H1 (cell line): ENCODE data around the gene TLL2. TPM values are rescaled to one million over a fixed set of nuclear protein-coding genes. Genes with fewer than 3 reads are reported as not detected.

Experiments
- CTCF ChIA-PET: fragments of 300-600 bp; sonication (Branson Sonifier 250); formaldehyde crosslinking; loops from one replicate; lab custom pipeline; 2021; ENCODE audit not compliant: partially characterized antibody; lab: Charles Lee
- POLR2A ChIA-PET: fragments of 300-600 bp; sonication (Branson Sonifier 250); formaldehyde crosslinking; loops from one replicate; lab custom pipeline; 2021; ENCODE audit warnings: inconsistent platforms; ENCODE audit not compliant: partially characterized antibody; lab: Charles Lee
- DNase-seq, 2 experiments: peaks; one replicate each; pipeline versions ENCODE4 v3.0.0 to v3.0.0-alpha.2; 2010 to 2022; ENCODE audit warnings: low spot score in 2 of 2, low read depth in 1 of 2, mixed read lengths in 1 of 2
- FAIRE-seq: peaks from 2 replicates; lab custom pipeline; 2011; peaks lifted over from hg19 to GRCh38; lab: Jason Lieb, UNC
- H2AFZ ChIP-seq: 2 replicates; pipeline ENCODE4 v1.8.1; 2012; ENCODE audit warnings: low read length, inconsistent platforms
- H2AK5ac ChIP-seq: 2 replicates; pipeline ENCODE4 v1.6.1; 2013; ENCODE audit warnings: low read depth, low read length
- H2BK120ac ChIP-seq: replicated peaks from 2 replicates; pipeline ENCODE3; 2013; ENCODE audit warnings: low read depth, low read length, inconsistent platforms
- H2BK12ac ChIP-seq: 2 replicates; pipeline ENCODE4 v1.6.1; 2013; ENCODE audit warnings: low read depth, low read length
- H2BK15ac ChIP-seq: 2 replicates; pipeline ENCODE4 v1.6.1; 2013; ENCODE audit warnings: low read length
- H2BK20ac ChIP-seq: 2 replicates; pipeline ENCODE4 v1.6.1; 2013; ENCODE audit warnings: low read length
- H2BK5ac ChIP-seq: 2 replicates; pipeline ENCODE4 v1.6.1; 2013; ENCODE audit warnings: low read depth, low read length
- H3K14ac ChIP-seq: 2 replicates; pipeline ENCODE4 v1.6.1; 2013; ENCODE audit warnings: inconsistent platforms; ENCODE audit not compliant: insufficient read length
- H3K18ac ChIP-seq: 2 replicates; pipeline ENCODE4 v1.6.1; 2013; ENCODE audit warnings: low read length; ENCODE audit errors: extremely low read depth
- H3K23ac ChIP-seq: 2 replicates; pipeline ENCODE4 v1.6.1; 2013; ENCODE audit warnings: inconsistent platforms; ENCODE audit not compliant: insufficient read length
- H3K23me2 ChIP-seq: 2 replicates; pipeline ENCODE4 v1.6.1; 2013; ENCODE audit warnings: low read depth, low read length
- H3K27ac ChIP-seq: 2 replicates; pipeline ENCODE4 v1.6.1; 2011; ENCODE audit warnings: low read depth, low read length, inconsistent platforms
- H3K27me3 ChIP-seq, 4 experiments: replicated peaks in 1 of 4; 1 replicate in 1 of 4; 2 replicates in 3 of 4; pipeline versions ENCODE4 v1.6.1 to v1.8.1; 2011 to 2013; ENCODE audit warnings: low read length in 3 of 4, mild to moderate bottlenecking in 3 of 4, inconsistent platforms in 2 of 4, mixed read lengths in 2 of 4, moderate library complexity in 1 of 4; ENCODE audit not compliant: control insufficient read depth in 3 of 4, insufficient read depth in 3 of 4; ENCODE audit errors: extremely low read depth in 1 of 4
- H3K36me3 ChIP-seq, 4 experiments: 2 replicates each; pipeline versions ENCODE4 v1.6.1 to v1.8.1; 2011 to 2013; ENCODE audit warnings: mild to moderate bottlenecking in 4 of 4, low read length in 3 of 4, moderate library complexity in 2 of 4, control low read depth in 1 of 4, inconsistent platforms in 1 of 4; ENCODE audit not compliant: insufficient read depth in 4 of 4, control insufficient read depth in 2 of 4
- H3K4ac ChIP-seq: replicated peaks from 2 replicates; pipeline ENCODE3; 2013; ENCODE audit warnings: low read length, low read depth, mixed read lengths, inconsistent platforms; ENCODE audit not compliant: insufficient read length
- H3K4me1 ChIP-seq, 4 experiments: replicated peaks in 1 of 4; 1 replicate in 1 of 4; 2 replicates in 3 of 4; pipeline versions ENCODE4 v1.6.1 to v1.8.1; 2011 to 2013; ENCODE audit warnings: low read length in 3 of 4, inconsistent platforms in 2 of 4, mixed read lengths in 1 of 4; ENCODE audit not compliant: insufficient read depth in 4 of 4, control insufficient read depth in 3 of 4
- H3K4me2 ChIP-seq, 2 experiments: 2 replicates each; pipeline versions ENCODE4 v1.6.1 to v1.8.1; 2011 to 2013; ENCODE audit warnings: low read depth in 2 of 2, low read length in 2 of 2, control low read depth in 1 of 2, inconsistent platforms in 1 of 2, mild to moderate bottlenecking in 1 of 2; ENCODE audit not compliant: insufficient read depth in 1 of 2
- H3K4me3 ChIP-seq, 4 experiments: fragments of 200-600, 300-600 bp in 1 of 4; sonication (generic), shearing (Covaris generic), sonication (Bioruptor Twin) in 1 of 4; 2 replicates each; pipeline versions ENCODE4 v1.5.1 to v1.8.1; 2011 to 2016; ENCODE audit warnings: low read length in 4 of 4, low read depth in 3 of 4, control low read depth in 2 of 4, inconsistent platforms in 2 of 4, mild to moderate bottlenecking in 2 of 4, mixed read lengths in 1 of 4, moderate library complexity in 1 of 4; ENCODE audit not compliant: insufficient read depth in 2 of 4; ENCODE audit errors: extremely low read depth in 1 of 4
- H3K56ac ChIP-seq: replicated peaks from 2 replicates; pipeline ENCODE3; 2013; ENCODE audit warnings: low read depth, mild to moderate bottlenecking, mixed read lengths, low read length, inconsistent platforms; ENCODE audit not compliant: insufficient read length
- H3K79me1 ChIP-seq: 2 replicates; pipeline ENCODE4 v1.6.1; 2013; ENCODE audit warnings: low read depth, low read length, control low read depth
- H3K79me2 ChIP-seq, 2 experiments: 2 replicates each; pipeline versions ENCODE4 v1.6.1 to v1.8.1; 2012 to 2013; ENCODE audit warnings: low read length in 2 of 2, mild to moderate bottlenecking in 2 of 2, inconsistent platforms in 1 of 2; ENCODE audit not compliant: insufficient read depth in 2 of 2, control insufficient read depth in 1 of 2
- H3K9ac ChIP-seq, 4 experiments: replicated peaks in 1 of 4; 1 replicate in 1 of 4; 2 replicates in 3 of 4; pipeline versions ENCODE4 v1.6.1 to v1.8.1; 2011 to 2013; ENCODE audit warnings: low read depth in 3 of 4, low read length in 3 of 4, control low read depth in 2 of 4, mild to moderate bottlenecking in 2 of 4, moderate library complexity in 2 of 4, inconsistent platforms in 1 of 4; ENCODE audit errors: extremely low read depth in 1 of 4
- H3K9me3 ChIP-seq, 2 experiments: 2 replicates each; pipeline versions ENCODE4 v1.6.1 to v1.8.1; 2012 to 2013; ENCODE audit warnings: mild to moderate bottlenecking in 2 of 2, moderate library complexity in 2 of 2, control low read depth in 1 of 2, inconsistent platforms in 1 of 2, low read depth in 1 of 2, low read length in 1 of 2, mixed read lengths in 1 of 2; ENCODE audit not compliant: insufficient read depth in 2 of 2
- H4K20me1 ChIP-seq, 2 experiments: replicated peaks in 1 of 2; 2 replicates each; pipeline versions ENCODE3 to v1.8.1; 2011 to 2013; ENCODE audit warnings: inconsistent platforms in 2 of 2, low read length in 2 of 2, mild to moderate bottlenecking in 1 of 2; ENCODE audit not compliant: insufficient read depth in 2 of 2, control insufficient read depth in 1 of 2
- H4K5ac ChIP-seq: 2 replicates; pipeline ENCODE4 v1.6.1; 2013; ENCODE audit warnings: low read length, low read depth, mixed read lengths, inconsistent platforms; ENCODE audit not compliant: insufficient read length
- H4K8ac ChIP-seq: 2 replicates; pipeline ENCODE4 v1.8.0; 2013; ENCODE audit warnings: mild to moderate bottlenecking, moderate library complexity, low read length, inconsistent platforms; ENCODE audit not compliant: insufficient read depth; ENCODE audit errors: extremely low read depth
- H4K91ac ChIP-seq: replicated peaks from 2 replicates; pipeline ENCODE3; 2013; ENCODE audit warnings: low read length, mixed read lengths, inconsistent platforms; ENCODE audit not compliant: insufficient read length
- ATF3 ChIP-seq: IDR thresholded peaks from 2 replicates; pipeline ENCODE4 v1.6.1; 2011; ENCODE audit warnings: low read depth, mild to moderate bottlenecking, low read length; ENCODE audit not compliant: insufficient read depth
- CEBPB ChIP-seq: IDR thresholded peaks from 2 replicates; pipeline ENCODE4 v1.6.1; 2012; ENCODE audit warnings: low read depth, low read length
- KDM4A ChIP-seq: IDR thresholded peaks from one replicate; pipeline ENCODE4 v1.7.1; 2012; ENCODE audit warnings: low read depth, mild to moderate bottlenecking, moderate library complexity, low read length, inconsistent platforms; ENCODE audit not compliant: severe bottlenecking
- KDM5A ChIP-seq: fragments of 200-600 bp; IDR thresholded peaks from 2 replicates; pipeline ENCODE4 v1.7.1; 2012; ENCODE audit warnings: mild to moderate bottlenecking, low read length, inconsistent platforms, mixed read lengths
- NANOG ChIP-seq: IDR thresholded peaks from 2 replicates; pipeline ENCODE4 v1.6.1; 2011; ENCODE audit warnings: low read length, low read depth, mild to moderate bottlenecking, inconsistent platforms; ENCODE audit not compliant: insufficient read depth, poor library complexity, severe bottlenecking
- PHF8 ChIP-seq: fragments of 200-600 bp; sonication (generic); conservative IDR thresholded peaks from 2 replicates; pipeline ENCODE4 v1.7.1; 2012; ENCODE audit warnings: low read depth, mild to moderate bottlenecking, inconsistent platforms, low read length, moderate library complexity
- POU5F1 ChIP-seq: IDR thresholded peaks from 2 replicates; pipeline ENCODE4 v1.6.1; 2011; ENCODE audit warnings: low read depth, mild to moderate bottlenecking, low read length, moderate library complexity
- SIRT6 ChIP-seq: IDR thresholded peaks from one replicate; pipeline ENCODE4 v1.7.1; 2012; ENCODE audit warnings: low read length, inconsistent platforms
- SP1 ChIP-seq: IDR thresholded peaks from 2 replicates; pipeline ENCODE4 v1.6.1; 2011; ENCODE audit warnings: low read depth, low read length
- WGBS, 2 experiments: shearing (Covaris generic) in 1 of 2; methylation state at CpG; one replicate each; pipeline versions ENCODE4 v1.1.6 to v1.1.7; 2013 to 2015; ENCODE audit warnings: low lambda C conversion rate in 2 of 2, mixed read lengths in 2 of 2, inconsistent platforms in 1 of 2, low coverage in 1 of 2, missing lambda C conversion rate in 1 of 2; ENCODE audit not compliant: insufficient replicate concordance in 2 of 2, insufficient coverage in 1 of 2, insufficient read length in 1 of 2; ENCODE audit errors: extremely low coverage in 1 of 2, missing lambda C conversion rate in 1 of 2; 5-methylcytosine and 5-hydroxymethylcytosine counted together
- polyA plus RNA-seq, 7 experiments: library from polyadenylated mRNA; depleted of rRNA in 3 of 7; stranded (reverse) in 5 of 7; unstranded in 2 of 7; fragments of >200 nt in 5 of 7; fragments of 200-250 nt in 2 of 7; gene quantifications; 1 replicate in 5 of 7; 2 replicates in 1 of 7; 4 replicates in 1 of 7; pipeline versions ENCODE4 v1.2.1 to v1.2.3, GENCODE V29; 2011 to 2013; ENCODE audit warnings: missing spikeins in 2 of 7, mixed read lengths in 2 of 7
- total RNA-seq: library from RNA; stranded (reverse); fragmentation: NEBNext Ultra II Directional; extraction: Animal tissue kit (Norgen Biotek cat#: 25700); gene quantifications from 2 replicates; pipeline ENCODE4 v1.2.1, GENCODE V29; 2021
- TF ChIP-seq, protein P1 (sequence below): IDR thresholded peaks from 2 replicates; pipeline ENCODE4 v1.6.1; 2012; ENCODE audit warnings: inconsistent platforms

TLL2 gene
- total and polyA plus RNA-seq, 2 of the 8 experiments (the other 6 are each of a cell fraction or from before 2014, with no cell fraction given) = 2.4 to 3.2 TPM

DNA sequence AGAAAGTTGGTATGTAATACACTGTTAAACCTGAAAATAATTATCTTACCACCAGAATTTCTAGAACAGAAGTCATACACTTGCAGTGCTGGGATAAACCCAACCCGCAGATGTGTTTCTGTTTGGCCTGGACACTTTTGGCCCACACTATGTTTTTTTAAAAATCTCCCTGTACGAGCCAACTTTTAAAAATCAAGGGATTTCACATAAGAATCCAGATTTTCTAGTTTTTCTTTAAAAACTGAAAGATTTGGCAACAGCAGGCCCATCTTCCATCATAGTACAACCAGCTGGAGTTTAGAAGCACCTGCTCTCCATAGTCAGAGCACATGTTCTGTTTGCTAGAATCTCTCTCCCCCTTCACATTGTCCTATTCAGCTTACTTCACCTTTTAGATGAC, 74.0 kb downstream of the TLL2 start:
- DNase-seq = no peak
- Histone ChIP-seq H3K14ac (no peak overlapping the region), H2BK5ac (no peak overlapping the region), H2AK5ac (no peak overlapping the region), H3K79me2 (no peaks in the 10 kb centered on the region), H3K9ac (no peak overlapping the region), H3K4ac (no peak overlapping the region), H2BK15ac (no peak overlapping the region), H3K4me3 (no peak overlapping the region), H3K23me2 (no peaks in the 10 kb centered on the region), H3K18ac (no peak overlapping the region), H3K27ac (no peak overlapping the region), H2BK20ac (no peak overlapping the region), H3K4me1 (peaks cover 10 to 16% (median 13%) of the 10 kb centered on the region in 4 experiments), H2BK120ac (no peak overlapping the region), H3K4me2 (no peak overlapping the region), H3K36me3 (no peaks in the 10 kb centered on the region), H3K56ac (no peak overlapping the region), H4K91ac (no peak overlapping the region), H4K8ac (no peak overlapping the region), H3K23ac (no peak overlapping the region), H4K5ac (no peak overlapping the region), H3K79me1 (no peaks in the 10 kb centered on the region), H4K20me1 (no peaks in the 10 kb centered on the region), H3K27me3 (no peaks in the 10 kb centered on the region), H3K9me3 (peaks cover 0 to 2% of the 10 kb centered on the region in 2 experiments; a peak in 1 of 4 replicates), H2AFZ (no peak overlapping the region), H2BK12ac (no peak overlapping the region)
- WGBS, 2 experiments = 91% methylated on average over 2 of the region's 2 CpGs; no CpG with 5 or more reads in 1 of the 2 experiments
- ChIA-PET CTCF (interaction anchor here (0.9 to 3.7 kb wide), 5 partner anchors 13 to 74 kb away, joined by 3 to 20 read pairs (median 5); partner anchors contain the start of gene TLL2), POLR2A (no interaction called here)
- no peak for FAIRE-seq
- no peak for TF ChIP-seq SIRT6
- TF ChIP-seq, protein P1, sequence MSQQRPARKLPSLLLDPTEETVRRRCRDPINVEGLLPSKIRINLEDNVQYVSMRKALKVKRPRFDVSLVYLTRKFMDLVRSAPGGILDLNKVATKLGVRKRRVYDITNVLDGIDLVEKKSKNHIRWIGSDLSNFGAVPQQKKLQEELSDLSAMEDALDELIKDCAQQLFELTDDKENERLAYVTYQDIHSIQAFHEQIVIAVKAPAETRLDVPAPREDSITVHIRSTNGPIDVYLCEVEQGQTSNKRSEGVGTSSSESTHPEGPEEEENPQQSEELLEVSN = no peak
- TF ChIP-seq KDM4A = no peak
- no peak for TF ChIP-seq POU5F1
- TF ChIP-seq SP1 = no peak
- no peak for TF ChIP-seq PHF8
- no peak for TF ChIP-seq ATF3
- TF ChIP-seq CEBPB = no peak
- no peak for TF ChIP-seq KDM5A
- TF ChIP-seq NANOG = no peak
